GM13976 (cell line): ENCODE results near the gene FAM221B.

Experiments used
- DNase-seq: peaks from one replicate; pipeline ENCODE4 v3.0.0; 2012; ENCODE audit warnings: low spot score
- CTCF ChIP-seq: IDR thresholded peaks from 2 replicates; pipeline ENCODE4 v1.5.1; 2012; ENCODE audit warnings: borderline replicate concordance, mild to moderate bottlenecking; ENCODE audit not compliant: insufficient read depth; ENCODE audit errors: extremely low read depth, missing control alignments, control extremely low read depth
- in situ Hi-C: fragments of 300-500 bp; cut with MboI; formaldehyde crosslinking; loops from one replicate; pipeline ENCODE4 v1.12.0; 2022; ENCODE audit warnings: low sequenced_read_pairs, mixed read lengths, inconsistent platforms; ENCODE audit not compliant: unreplicated experiment

Gene FAM221B

GRCh38 chr9:35808433-35808832, 20.1 kb downstream of the FAM221B start:
- DNase-seq = no peak
- TF ChIP-seq CTCF = no peak
- in situ Hi-C loops = no loop called here

- no peak for DNase-seq
- in situ Hi-C loops = no loop called here
- no peak for TF ChIP-seq CTCF
Observed at GRCh38 chr9:35806101-35806500, 22.4 kb downstream of the FAM221B start.

- in situ Hi-C loops = no loop called here
- TF ChIP-seq CTCF = no peak
- no peak for DNase-seq
Observed at GRCh38 chr9:35801328-35802128, 27.0 kb downstream of the FAM221B start.

GRCh38 chr9:35800530-35800929, 28.0 kb downstream of the FAM221B start:
- no peak for DNase-seq
- no peak for TF ChIP-seq CTCF
- in situ Hi-C loops = no loop called here

- in situ Hi-C loops = no loop called here
- TF ChIP-seq CTCF = no peak
- no peak for DNase-seq
Observed at GRCh38 chr9:35798658-35799374, 29.7 kb downstream of the FAM221B start.

- no peak for DNase-seq
- no peak for TF ChIP-seq CTCF
- in situ Hi-C loops = no loop called here
Observed at GRCh38 chr9:35797311-35798109, 31.0 kb downstream of the FAM221B start.
